ENCODE measurements around the gene KPNA6. TPM values are rescaled to one million over a fixed set of nuclear protein-coding genes. Genes with fewer than 3 reads are reported as not detected.

Gene KPNA6
- total and polyA plus RNA-seq, 2 experiments from 2014 or later, result 33.8 to 45.7 TPM

DNA sequence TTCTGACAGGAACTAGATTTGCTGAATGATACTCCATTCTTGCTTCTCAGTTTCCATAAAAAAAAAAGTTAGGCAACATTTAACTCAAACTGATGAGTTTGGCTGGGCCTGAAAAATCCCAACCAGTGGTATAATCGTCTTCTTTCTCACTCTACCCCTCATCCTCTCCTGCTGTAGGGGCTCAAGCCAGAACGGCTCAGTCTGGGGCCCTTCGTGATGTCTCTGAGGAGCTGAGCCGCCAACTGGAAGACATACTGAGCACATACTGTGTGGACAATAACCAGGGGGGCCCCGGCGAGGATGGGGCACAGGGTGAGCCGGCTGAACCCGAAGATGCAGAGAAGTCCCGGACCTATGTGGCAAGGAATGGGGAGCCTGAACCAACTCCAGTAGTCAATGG is 73.2 kb downstream of the KPNA6 start:
- H3K4me3 ChIP-seq, result peak overlapping the region; percentile 62
- no peaks in the 10 kb centered on the region for H3K9me3 ChIP-seq (ENCODE audit: low read depth)
- H3K36me3 ChIP-seq, result peaks cover 14% of the 10 kb centered on the region
- peak overlapping the region; percentile 91 for H3K27ac ChIP-seq
- DNase-seq (ENCODE audit: low read depth in 1 of 2, low spot score in 1 of 2), result no peak
- TF ChIP-seq CTCF (IDR thresholded peaks at IDR 0.05; ENCODE audit: low read depth, low read length), result no peak
- no peaks in the 10 kb centered on the region for H3K27me3 ChIP-seq
- H3K4me1 ChIP-seq (ENCODE audit: low read depth), result peaks cover 14% of the 10 kb centered on the region

- Histone ChIP-seq H3K36me3 (peaks cover 14% of the 10 kb centered on the region), H3K4me3 (no peak overlapping the region), H3K27me3 (no peaks in the 10 kb centered on the region), H3K27ac (no peak overlapping the region), H3K9me3 (ENCODE audit: low read depth) (no peaks in the 10 kb centered on the region), H3K4me1 (ENCODE audit: low read depth) (peaks cover 14% of the 10 kb centered on the region)
- no peak for TF ChIP-seq CTCF (IDR thresholded peaks at IDR 0.05; ENCODE audit: low read depth, low read length)
- DNase-seq (ENCODE audit: low read depth in 1 of 2, low spot score in 1 of 2), result no peak
Measured at GRCh38 chr1:32181563-32181962, 73.7 kb downstream of the KPNA6 start.

- Histone ChIP-seq H3K36me3 (peaks cover 18% of the 10 kb centered on the region), H3K4me3 (no peak overlapping the region)
Measured at GRCh38 chr1:32182060-32182459, 74.2 kb downstream of the KPNA6 start.

DNA sequence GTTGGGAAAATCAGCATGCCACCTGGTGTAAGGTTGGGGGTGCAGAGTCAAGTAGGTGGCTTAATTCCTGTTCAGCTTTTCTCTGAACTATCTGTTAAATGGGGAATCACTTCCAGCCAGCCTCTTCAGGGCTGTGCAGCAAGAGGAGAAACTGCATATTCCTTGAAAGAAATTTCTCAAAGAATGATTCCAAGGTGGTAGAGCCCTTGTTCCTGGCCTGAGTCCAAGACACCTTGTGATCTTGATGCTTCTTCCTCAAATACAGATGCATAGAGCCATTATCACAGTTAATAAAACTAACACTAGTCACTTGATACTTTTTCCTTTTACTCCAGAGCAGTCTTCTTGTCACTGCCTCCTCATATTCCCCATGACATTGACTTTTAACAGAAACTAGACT is 76.8 kb downstream of the KPNA6 start:
- no peak for TF ChIP-seq CTCF (IDR thresholded peaks at IDR 0.05; ENCODE audit: low read depth, low read length)
- DNase-seq (ENCODE audit: low read depth in 1 of 2, low spot score in 1 of 2), result no peak
- H3K27ac ChIP-seq, result no peak overlapping the region
- H3K4me3 ChIP-seq, result no peak overlapping the region
- H3K4me1 ChIP-seq (ENCODE audit: low read depth), result peaks cover 11% of the 10 kb centered on the region
- H3K9me3 ChIP-seq (ENCODE audit: low read depth), result no peaks in the 10 kb centered on the region
- no peaks in the 10 kb centered on the region for H3K27me3 ChIP-seq
- H3K36me3 ChIP-seq, result peaks cover 43% of the 10 kb centered on the region

More at GRCh38 chr1:32182060-32182459, 74.2 kb downstream of the KPNA6 start:
- Histone ChIP-seq H3K27me3 (no peaks in the 10 kb centered on the region), H3K27ac (no peak overlapping the region), H3K4me1 (ENCODE audit: low read depth) (peaks cover 14% of the 10 kb centered on the region), H3K9me3 (ENCODE audit: low read depth) (no peaks in the 10 kb centered on the region)
- no peak for TF ChIP-seq CTCF (IDR thresholded peaks at IDR 0.05; ENCODE audit: low read depth, low read length)
- DNase-seq (ENCODE audit: low read depth in 1 of 2, low spot score in 1 of 2), result no peak

DNA sequence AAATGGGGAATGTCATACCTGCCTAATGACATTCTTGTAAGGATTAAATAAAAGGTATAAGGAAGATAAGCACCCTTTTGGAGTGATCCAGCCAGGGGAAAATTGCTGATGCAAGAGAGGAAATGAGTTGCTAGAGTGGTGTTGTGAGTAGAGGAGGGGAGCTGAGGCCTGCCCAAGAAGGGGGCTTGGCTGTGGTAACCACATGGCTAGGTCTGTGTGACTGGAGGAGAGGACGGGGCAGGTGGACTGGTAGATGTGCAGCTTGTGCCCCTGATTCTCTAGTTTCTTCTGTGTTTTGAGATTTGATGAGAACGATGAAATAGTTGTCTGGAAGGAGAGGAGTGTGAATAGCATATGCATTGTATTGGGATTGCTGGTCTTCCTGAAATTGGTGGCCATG is 78.2 kb downstream of the KPNA6 start:
- peaks cover 5% of the 10 kb centered on the region for H3K4me1 ChIP-seq (ENCODE audit: low read depth)
- TF ChIP-seq CTCF (IDR thresholded peaks at IDR 0.05; ENCODE audit: low read depth, low read length), result no peak
- DNase-seq (ENCODE audit: low read depth in 1 of 2, low spot score in 1 of 2), result no peak
- H3K9me3 ChIP-seq (ENCODE audit: low read depth), result no peaks in the 10 kb centered on the region
- H3K27ac ChIP-seq, result no peak overlapping the region
- H3K27me3 ChIP-seq, result no peaks in the 10 kb centered on the region
- no peak overlapping the region for H3K4me3 ChIP-seq
- peaks cover 53% of the 10 kb centered on the region for H3K36me3 ChIP-seq

DNA sequence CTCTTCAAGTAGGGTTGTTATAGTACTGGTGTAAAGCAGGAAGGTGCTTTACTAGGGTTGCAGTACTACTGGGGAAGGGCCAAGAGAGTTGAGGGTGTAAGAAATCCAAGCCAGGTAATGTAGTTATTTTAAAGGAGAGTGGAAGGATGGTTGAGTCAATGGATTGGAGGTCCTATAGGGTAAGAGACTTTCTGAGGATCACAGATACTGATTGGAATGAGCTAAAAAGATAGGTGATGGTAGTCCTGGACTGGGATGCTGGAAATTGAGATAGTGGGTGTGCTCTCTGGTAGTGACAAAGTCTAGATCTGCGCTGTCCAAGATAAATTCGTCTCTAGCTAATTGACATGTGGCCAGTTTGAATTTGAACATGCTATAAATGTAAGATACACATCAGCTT is 78.6 kb downstream of the KPNA6 start:
- H3K4me1 ChIP-seq (ENCODE audit: low read depth), result peaks cover under 1% of the 10 kb centered on the region
- H3K27me3 ChIP-seq, result no peaks in the 10 kb centered on the region
- H3K4me3 ChIP-seq, result no peak overlapping the region
- H3K9me3 ChIP-seq (ENCODE audit: low read depth), result no peaks in the 10 kb centered on the region
- H3K36me3 ChIP-seq, result peaks cover 53% of the 10 kb centered on the region
- no peak for TF ChIP-seq CTCF (IDR thresholded peaks at IDR 0.05; ENCODE audit: low read depth, low read length)
- no peak for DNase-seq (ENCODE audit: low read depth in 1 of 2, low spot score in 1 of 2)
- H3K27ac ChIP-seq, result no peak overlapping the region

All from cardiac muscle cell (in vitro differentiated cells and primary cell).